ENCODE data around the gene STK32C.

GRCh38 chr10:132297526-132297925 is 10.2 kb downstream of the STK32C start:
- TF ChIP-seq L3MBTL2 (conservative IDR thresholded peaks at IDR 0.05) = no peak
- TF ChIP-seq LEF1 (IDR thresholded peaks at IDR 0.05; ENCODE audit: borderline replicate concordance) = no peak
- TF ChIP-seq, protein P1, sequence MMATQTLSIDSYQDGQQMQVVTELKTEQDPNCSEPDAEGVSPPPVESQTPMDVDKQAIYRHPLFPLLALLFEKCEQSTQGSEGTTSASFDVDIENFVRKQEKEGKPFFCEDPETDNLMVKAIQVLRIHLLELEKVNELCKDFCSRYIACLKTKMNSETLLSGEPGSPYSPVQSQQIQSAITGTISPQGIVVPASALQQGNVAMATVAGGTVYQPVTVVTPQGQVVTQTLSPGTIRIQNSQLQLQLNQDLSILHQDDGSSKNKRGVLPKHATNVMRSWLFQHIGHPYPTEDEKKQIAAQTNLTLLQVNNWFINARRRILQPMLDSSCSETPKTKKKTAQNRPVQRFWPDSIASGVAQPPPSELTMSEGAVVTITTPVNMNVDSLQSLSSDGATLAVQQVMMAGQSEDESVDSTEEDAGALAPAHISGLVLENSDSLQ (IDR thresholded peaks at IDR 0.05) = no peak
- no peak for TF ChIP-seq FOXM1 (IDR thresholded peaks at IDR 0.05; ENCODE audit: borderline replicate concordance)

Data from HEK293T (cell line).